Measurements from ENCODE around the gene UGGT2. TPM values are rescaled to one million over a fixed set of nuclear protein-coding genes. Genes with fewer than 3 reads are reported as not detected.
"Not testable (repeated sequence)": the region's sequence is repeated elsewhere in the genome, so short reads cannot be mapped to it uniquely, and the experiment has no call there.

UGGT2 gene
- total and polyA plus RNA-seq, 4 donors: 7.6 to 60.2 (median 16.3) TPM

- DNase-seq; H3K4me3 ChIP-seq; H3K9me3 ChIP-seq (ENCODE audit: control insufficient read depth in 4 of 4, insufficient read depth in 3 of 4, low read length in 3 of 4); H3K27ac ChIP-seq (ENCODE audit: low read depth in 1 of 2, low read length in 1 of 2); ATAC-seq (ENCODE audit: insufficient read depth, low FRiP score); H3K4me1 ChIP-seq (ENCODE audit: control insufficient read depth in 5 of 5, insufficient read depth in 5 of 5, low read length in 5 of 5); H3K36me3 ChIP-seq (ENCODE audit: control insufficient read depth in 4 of 4, insufficient read depth in 4 of 4, low read length in 4 of 4); H3K9ac ChIP-seq (ENCODE audit: insufficient read depth in 1 of 2, low read length in 2 of 2); H3K27me3 ChIP-seq (ENCODE audit: control insufficient read depth in 3 of 3, insufficient read depth in 3 of 3, low read length in 2 of 3): not testable (repeated sequence)
- WGBS, 2 donors: 97 to 99% methylated on average over 5 of the region's 5 CpGs
These were observed 1.7 kb downstream of the UGGT2 start for GRCh38 chr13:96051491-96051890.

- not testable (repeated sequence) for ATAC-seq (ENCODE audit: insufficient read depth, low FRiP score); H3K36me3 ChIP-seq (ENCODE audit: control insufficient read depth in 4 of 4, insufficient read depth in 4 of 4, low read length in 4 of 4); H3K9me3 ChIP-seq (ENCODE audit: control insufficient read depth in 4 of 4, insufficient read depth in 3 of 4, low read length in 3 of 4); DNase-seq; H3K27ac ChIP-seq (ENCODE audit: low read depth in 1 of 2, low read length in 1 of 2); H3K27me3 ChIP-seq (ENCODE audit: control insufficient read depth in 3 of 3, insufficient read depth in 3 of 3, low read length in 2 of 3); H3K4me3 ChIP-seq; H3K9ac ChIP-seq (ENCODE audit: insufficient read depth in 1 of 2, low read length in 2 of 2); H3K4me1 ChIP-seq (ENCODE audit: control insufficient read depth in 5 of 5, insufficient read depth in 5 of 5, low read length in 5 of 5)
- 96 to 97% methylated on average over 2 of the region's 4 CpGs for WGBS, 2 donors
These were observed 2.2 kb downstream of the UGGT2 start for GRCh38 chr13:96050955-96051354.

GRCh38 chr13:96046449-96047126 is 6.6 kb downstream of the UGGT2 start:
- not testable (repeated sequence) for H3K27me3 ChIP-seq (ENCODE audit: control insufficient read depth in 3 of 3, insufficient read depth in 3 of 3, low read length in 2 of 3); ATAC-seq (ENCODE audit: insufficient read depth, low FRiP score); H3K9ac ChIP-seq (ENCODE audit: insufficient read depth in 1 of 2, low read length in 2 of 2); H3K9me3 ChIP-seq (ENCODE audit: control insufficient read depth in 4 of 4, insufficient read depth in 3 of 4, low read length in 3 of 4); DNase-seq; H3K4me3 ChIP-seq; H3K36me3 ChIP-seq (ENCODE audit: control insufficient read depth in 4 of 4, insufficient read depth in 4 of 4, low read length in 4 of 4); H3K4me1 ChIP-seq (ENCODE audit: control insufficient read depth in 5 of 5, insufficient read depth in 5 of 5, low read length in 5 of 5); H3K27ac ChIP-seq (ENCODE audit: low read depth in 1 of 2, low read length in 1 of 2)
- 96 to 98% methylated on average over 16 of the region's 16 CpGs for WGBS, 2 donors

- Histone ChIP-seq H3K9me3 (ENCODE audit: control insufficient read depth in 4 of 4, insufficient read depth in 3 of 4, low read length in 3 of 4) (peaks cover 0 to 2% (median 0%) of the 10 kb centered on the region in 4 donors), H3K27ac (ENCODE audit: low read depth in 1 of 2, low read length in 1 of 2) (no peak overlapping the region), H3K9ac (ENCODE audit: insufficient read depth in 1 of 2, low read length in 2 of 2) (no peak overlapping the region), H3K4me3 (no peak overlapping the region), H3K36me3 (ENCODE audit: control insufficient read depth in 4 of 4, insufficient read depth in 4 of 4, low read length in 4 of 4) (peaks cover 0 to 4% (median 0%) of the 10 kb centered on the region in 4 donors), H3K4me1 (ENCODE audit: control insufficient read depth in 5 of 5, insufficient read depth in 5 of 5, low read length in 5 of 5) (no peaks in the 10 kb centered on the region), H3K27me3 (ENCODE audit: control insufficient read depth in 3 of 3, insufficient read depth in 3 of 3, low read length in 2 of 3) (no peaks in the 10 kb centered on the region)
- 88 to 92% methylated on average over 1 of the region's 1 CpG for WGBS, 2 donors
- DNase-seq: no peak
- TF ChIP-seq, protein P1, sequence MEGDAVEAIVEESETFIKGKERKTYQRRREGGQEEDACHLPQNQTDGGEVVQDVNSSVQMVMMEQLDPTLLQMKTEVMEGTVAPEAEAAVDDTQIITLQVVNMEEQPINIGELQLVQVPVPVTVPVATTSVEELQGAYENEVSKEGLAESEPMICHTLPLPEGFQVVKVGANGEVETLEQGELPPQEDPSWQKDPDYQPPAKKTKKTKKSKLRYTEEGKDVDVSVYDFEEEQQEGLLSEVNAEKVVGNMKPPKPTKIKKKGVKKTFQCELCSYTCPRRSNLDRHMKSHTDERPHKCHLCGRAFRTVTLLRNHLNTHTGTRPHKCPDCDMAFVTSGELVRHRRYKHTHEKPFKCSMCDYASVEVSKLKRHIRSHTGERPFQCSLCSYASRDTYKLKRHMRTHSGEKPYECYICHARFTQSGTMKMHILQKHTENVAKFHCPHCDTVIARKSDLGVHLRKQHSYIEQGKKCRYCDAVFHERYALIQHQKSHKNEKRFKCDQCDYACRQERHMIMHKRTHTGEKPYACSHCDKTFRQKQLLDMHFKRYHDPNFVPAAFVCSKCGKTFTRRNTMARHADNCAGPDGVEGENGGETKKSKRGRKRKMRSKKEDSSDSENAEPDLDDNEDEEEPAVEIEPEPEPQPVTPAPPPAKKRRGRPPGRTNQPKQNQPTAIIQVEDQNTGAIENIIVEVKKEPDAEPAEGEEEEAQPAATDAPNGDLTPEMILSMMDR (IDR thresholded peaks at IDR 0.05; ENCODE audit: control extremely low read depth, extremely low read depth): no peak
- no peak for ATAC-seq (ENCODE audit: insufficient read depth, low FRiP score)
These were observed 9.0 kb downstream of the UGGT2 start for GRCh38 chr13:96044238-96044637.

DNA sequence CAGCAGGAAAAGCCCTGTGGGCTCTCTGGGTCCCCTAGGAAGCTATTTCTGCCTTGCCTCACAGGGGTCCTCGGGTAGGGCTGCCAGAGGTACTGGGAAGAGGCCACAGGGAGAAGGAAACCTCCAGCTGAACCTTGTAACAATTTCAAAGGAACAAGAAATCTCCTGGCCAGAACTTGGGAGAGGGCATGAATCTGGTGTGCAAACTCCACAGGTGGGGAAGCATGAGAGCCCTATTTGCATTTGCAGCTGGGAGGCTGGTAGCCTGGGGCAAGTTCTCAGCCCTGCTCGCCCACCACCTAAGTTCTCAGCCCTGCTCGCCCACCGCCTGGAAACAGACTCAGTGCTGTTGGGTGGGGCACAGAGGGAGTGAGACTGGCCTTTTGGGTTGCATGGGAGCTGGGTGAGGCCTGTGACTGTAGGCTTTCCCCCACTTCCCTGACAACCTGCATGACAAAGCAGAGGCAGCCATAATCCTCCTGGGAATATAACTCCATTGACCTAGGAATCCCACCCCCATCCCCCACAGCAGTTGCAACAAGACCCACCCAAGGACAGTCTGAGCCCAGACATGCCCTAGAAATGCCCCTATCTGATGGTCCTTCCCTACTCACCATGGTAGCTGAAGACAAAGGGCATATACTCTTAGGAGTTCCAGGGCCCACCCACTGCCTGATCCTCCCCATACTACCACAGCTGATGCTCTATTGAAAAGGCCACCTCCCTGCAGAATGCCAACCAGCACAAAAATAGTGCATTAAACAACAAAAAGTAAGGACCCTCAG is 11.7 kb downstream of the UGGT2 start:
- Histone ChIP-seq H3K9me3 (ENCODE audit: control insufficient read depth in 4 of 4, insufficient read depth in 3 of 4, low read length in 3 of 4) (no peaks in the 10 kb centered on the region), H3K36me3 (ENCODE audit: control insufficient read depth in 4 of 4, insufficient read depth in 4 of 4, low read length in 4 of 4) (peaks cover 0 to under 1% (median 0%) of the 10 kb centered on the region in 4 donors), H3K4me3 (no peak overlapping the region), H3K9ac (ENCODE audit: insufficient read depth in 1 of 2, low read length in 2 of 2) (no peak overlapping the region), H3K4me1 (ENCODE audit: control insufficient read depth in 5 of 5, insufficient read depth in 5 of 5, low read length in 5 of 5) (no peaks in the 10 kb centered on the region), H3K27me3 (ENCODE audit: control insufficient read depth in 3 of 3, insufficient read depth in 3 of 3, low read length in 2 of 3) (no peaks in the 10 kb centered on the region), H3K27ac (ENCODE audit: low read depth in 1 of 2, low read length in 1 of 2) (no peak overlapping the region)
- 95 to 98% methylated on average over 4 of the region's 4 CpGs for WGBS, 2 donors
- no peak for ATAC-seq (ENCODE audit: insufficient read depth, low FRiP score)
- TF ChIP-seq, protein P1 (IDR thresholded peaks at IDR 0.05; ENCODE audit: control extremely low read depth, extremely low read depth): no peak
- no peak for DNase-seq
